Left hindlimb (tissue), 1 donor: ENCODE data around the gene ARNT2.

Source experiments
- DNase-seq: peaks from one replicate; pipeline ENCODE4 v3.0.0-alpha.2; 2018

Gene ARNT2

DNA sequence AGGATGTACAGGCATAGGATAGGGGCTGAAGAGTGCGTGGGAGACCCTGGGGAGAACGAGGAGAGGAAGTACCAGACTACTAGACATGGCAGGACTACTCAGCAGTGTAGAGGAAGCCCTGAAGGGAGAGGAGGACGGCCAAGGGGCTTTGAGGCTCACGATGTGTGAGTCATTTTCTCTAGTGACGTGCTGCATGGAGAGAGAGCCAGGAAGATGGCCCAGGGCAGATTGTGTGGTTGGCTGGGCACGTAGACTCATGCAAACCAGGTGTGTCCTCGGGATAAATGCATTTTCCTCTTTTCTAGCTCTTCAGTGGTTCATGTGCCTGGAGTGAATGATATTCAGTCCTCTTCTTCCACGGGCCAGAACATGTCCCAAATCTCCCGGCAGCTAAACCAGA is 175.9 kb downstream of the ARNT2 start:
- no peak for DNase-seq

DNA sequence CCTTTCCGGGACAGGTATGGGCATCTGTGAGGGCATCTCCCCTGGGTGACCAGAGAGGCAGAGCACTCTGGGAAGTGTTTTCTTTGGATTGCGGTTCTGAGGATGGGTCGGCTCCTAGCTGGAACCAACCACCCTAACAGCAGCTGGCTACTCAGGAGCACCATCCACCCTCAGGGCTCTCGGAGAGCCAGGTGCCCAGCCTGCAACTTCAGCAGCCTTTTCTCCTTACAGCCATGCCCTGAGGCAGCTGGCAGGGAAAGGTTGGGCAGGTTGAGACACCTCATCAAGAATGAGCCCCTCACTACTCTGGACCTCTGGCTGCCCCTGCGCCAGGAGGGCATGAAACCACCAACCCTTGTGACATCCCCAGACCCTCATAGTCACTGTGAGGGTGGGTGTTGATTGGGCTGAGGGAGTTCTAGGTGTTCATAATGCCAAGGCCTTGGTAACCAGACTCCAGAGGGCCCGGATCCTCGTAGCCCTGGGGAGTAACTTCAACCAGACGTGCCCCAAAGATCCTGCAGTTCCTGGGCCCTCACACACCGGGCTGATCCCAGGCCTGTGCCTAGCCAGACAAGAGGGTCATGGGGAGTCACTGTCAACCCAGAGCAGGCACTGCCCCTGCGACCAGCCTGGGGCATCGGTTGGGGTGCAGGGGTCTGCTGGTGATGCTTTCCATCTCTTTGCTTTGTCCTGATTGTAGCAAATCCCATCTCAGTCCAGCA is 176.5 kb downstream of the ARNT2 start:
- no peak for DNase-seq

DNA sequence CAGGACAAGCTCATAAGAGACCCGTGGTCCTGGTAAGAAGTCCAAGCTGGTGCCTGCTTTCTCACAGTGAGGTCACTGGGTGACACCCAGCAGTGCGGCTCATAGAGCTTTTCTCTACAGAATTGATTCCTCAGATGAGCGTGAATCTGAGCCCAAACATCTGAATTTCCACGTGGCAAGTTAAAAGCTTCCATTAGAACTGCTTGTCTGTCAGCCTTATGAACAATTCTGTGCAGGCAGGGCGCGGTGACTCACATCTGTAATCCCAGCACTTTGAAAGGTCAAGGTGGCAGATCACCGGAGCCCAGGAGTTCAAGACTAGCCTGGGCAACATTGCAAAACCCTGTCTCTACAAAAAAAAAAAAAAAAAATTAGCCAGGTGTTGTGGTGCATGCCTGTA is 177.8 kb downstream of the ARNT2 start:
- no peak for DNase-seq

DNA sequence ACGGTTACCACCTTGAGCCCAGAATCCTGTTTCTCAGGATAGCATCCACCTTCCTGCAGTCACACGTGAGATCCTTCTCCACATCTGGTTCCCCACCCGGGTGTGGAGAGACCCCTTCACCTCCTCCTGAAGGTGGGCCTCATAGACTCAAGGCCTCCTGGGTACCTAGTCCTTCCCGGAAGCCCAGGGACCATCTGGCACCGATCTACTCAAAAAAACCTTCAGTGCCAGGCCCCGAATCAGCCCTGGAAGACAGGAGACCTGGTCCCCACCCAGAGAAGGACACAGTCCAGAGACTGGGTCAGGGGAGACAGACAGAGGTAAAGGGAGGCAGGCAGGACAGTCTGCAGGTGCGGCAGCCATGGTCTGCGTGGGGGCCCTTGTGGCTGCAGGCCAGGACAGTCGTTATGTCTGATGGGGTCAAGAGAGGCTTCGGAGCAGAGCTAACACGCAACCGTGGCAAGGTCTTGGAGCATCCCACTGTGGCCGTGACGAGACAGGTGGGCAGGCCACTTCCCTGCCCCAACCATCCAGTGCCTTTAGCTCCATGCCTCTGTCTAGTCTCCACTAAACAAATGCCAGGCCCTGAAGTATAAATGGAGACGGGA is 178.7 kb downstream of the ARNT2 start:
- DNase-seq: no peak

DNA sequence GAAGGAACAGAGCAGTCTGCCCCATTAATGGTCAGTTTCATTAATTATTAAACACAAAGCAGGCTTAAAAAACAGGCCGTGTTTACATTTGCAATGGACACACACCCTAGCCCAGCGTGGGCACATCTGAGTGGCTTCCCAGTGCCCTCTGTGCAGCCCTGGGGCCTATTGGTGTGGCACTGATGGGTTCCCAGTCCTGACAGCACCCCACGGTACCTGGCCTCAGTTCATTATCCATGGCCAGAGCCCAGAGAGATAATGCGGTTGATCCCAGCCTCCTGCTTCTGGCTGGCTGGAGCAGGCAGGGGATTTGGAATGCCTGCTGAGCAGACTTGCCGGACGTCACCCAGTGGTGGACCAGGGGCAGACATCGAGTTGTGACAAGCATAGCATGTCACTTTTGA is 180.4 kb downstream of the ARNT2 start:
- DNase-seq: no peak

DNA sequence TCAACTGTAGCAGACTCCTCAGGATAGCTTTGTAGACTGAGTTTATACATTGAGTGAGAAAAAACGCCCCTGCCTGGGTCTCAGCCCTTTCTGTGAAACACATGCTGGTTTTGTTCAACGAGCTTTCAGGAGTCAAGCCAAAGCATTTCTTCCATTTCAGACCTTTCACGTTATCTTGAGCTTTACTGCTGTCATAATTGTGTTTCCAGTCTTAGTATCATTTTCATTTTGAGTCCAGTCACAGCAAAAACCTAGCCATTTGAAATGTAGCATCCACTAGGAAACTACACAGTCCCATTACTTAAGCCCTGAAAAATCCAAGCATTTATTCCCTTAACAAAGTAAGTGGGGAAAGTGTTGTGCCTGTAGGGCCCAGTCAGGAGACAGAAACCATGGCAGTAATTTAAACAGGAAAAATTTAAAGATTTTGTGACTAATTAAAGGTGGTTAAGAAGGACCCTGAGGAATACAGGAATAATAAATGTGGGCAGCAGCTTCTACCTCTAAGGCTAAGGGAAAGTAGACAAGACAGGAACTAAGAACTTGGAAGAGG is 180.9 kb downstream of the ARNT2 start:
- DNase-seq: no peak

DNA sequence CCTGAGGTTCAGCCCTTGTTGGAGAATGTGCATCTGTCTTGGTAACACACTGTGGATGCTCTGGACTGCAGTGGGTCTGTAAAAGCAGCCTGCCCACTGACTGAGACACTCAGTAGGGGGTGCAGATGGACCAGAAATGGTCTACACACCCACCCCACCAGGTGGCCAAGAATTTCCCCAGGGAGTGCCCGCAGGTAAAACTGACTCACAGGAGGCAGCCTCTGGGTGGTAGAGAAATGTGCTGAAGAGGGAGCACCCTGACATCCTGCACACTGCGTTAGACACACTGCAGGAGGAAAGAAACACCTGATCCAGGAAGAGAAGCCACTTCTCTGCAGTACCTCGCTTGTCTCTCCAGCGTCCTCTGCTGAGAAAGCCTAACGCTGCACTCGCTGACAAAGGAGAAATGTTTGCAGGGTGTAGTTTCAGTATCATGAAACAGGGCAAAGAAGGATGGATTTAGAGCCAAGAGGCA is 181.4 kb downstream of the ARNT2 start:
- no peak for DNase-seq

DNA sequence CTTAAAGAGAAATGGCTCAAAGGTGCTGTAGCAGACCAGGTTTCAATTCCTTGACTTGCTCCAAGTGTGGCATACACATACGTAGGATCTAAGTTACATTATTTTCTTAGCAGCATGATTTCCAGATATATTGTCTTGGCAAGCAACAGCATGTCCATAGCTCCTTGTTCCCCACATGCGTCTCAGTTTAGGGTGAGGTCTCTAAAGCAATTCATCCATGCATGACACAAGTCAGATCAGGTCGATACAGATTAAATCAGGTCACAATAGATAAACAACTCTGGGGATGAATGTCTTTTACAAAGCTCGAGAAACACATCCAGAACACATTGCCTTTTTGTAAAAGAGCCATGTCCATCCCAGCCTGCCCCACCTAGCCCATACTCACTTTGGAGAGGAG is 182.0 kb downstream of the ARNT2 start:
- no peak for DNase-seq

DNA sequence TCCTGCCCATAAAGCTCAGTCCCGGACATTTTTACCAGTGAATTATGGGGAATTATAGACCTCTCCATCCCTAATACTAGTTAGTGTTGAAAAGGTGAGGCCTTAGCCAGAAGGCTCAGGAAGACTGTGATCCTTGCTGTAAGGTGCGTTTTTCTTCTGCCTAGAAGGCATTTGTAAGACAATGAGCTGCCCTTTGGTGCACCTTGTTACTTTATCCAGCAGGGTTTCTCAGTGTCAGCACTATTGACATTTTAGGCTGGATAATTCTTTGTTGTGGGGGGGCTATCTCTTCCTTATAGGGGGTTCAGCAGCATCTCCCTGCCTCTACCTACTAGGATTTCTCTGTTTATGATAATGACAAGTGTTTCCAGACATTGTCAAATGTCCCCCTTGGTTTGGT is 182.8 kb downstream of the ARNT2 start:
- no peak for DNase-seq

DNA sequence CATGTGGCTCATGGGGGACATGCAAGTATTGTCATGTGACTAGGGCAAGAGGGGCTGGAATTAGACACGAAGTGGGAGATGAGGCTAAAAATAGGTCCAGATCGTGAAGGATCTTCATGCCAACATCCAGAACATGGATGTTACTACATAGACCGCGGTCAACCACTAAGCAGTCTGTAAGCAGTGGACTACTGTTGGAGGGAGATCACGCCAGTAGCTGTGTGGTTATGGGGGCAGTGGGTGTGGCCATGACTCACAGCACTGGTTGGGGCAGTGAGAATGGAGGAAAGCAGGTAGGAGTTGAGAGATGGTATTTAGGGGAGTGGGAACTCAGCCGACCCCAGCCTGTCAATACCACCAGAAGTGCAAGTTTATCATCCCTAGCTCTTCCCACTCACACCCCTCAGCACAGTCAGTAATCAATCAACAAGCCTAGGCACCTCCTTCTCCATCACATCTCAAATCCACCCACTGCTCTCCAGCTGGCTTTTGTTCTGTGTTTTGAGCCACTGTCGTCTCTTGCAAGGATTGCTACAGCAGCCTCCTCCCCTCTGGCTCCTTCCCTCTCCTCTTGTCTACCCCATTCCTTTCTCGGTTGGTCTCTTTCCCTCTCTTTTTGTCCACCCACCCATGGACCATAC is 183.8 kb downstream of the ARNT2 start:
- no peak for DNase-seq

DNA sequence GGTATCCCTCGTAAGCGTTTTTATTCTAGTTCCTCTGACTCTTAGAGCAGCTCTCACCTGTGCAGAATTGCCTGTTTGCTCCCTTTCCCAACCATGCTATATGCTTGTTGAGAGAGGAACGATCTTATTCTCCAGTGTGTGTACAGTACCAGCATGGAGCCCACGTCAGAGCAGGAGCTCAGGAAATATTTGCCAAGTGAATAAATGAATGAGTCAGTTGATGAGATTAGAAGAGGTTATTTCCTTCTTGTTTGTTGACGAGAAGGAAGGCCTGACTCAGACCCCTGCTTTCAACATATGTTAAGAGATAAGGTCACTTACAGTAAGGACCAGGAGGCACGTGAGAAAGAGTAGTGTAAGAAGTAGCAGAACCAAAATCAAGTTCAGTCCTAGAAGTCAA is 184.6 kb downstream of the ARNT2 start:
- DNase-seq: no peak

DNA sequence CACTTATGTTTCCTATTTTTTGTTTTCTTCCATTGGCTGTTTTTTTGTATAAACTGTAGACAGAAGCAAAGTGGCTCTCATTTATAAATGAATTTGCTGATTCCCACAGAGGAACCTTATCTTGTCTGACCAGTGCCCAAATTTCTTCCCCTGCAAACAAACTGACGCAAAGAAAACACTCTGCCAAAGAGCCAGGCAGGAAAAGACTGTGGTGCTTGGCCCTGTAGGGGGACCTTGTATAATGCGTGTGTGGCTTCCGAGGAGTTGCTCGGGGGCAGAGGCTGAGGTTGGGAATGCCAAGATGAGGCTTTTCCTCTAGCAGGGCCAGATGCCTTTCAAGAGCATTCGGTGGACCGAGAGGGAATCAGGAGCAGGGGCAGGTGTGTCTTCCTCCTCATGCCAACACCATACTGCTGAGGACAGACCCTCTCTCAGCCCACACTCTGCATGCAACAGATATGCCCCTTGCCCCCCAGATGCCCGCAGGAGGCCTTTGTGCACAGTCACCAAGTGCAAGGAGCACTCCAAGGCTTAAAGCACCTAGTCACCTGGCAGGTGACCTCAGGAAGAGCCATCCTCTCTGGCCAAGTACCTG is 186.7 kb downstream of the ARNT2 start:
- no peak for DNase-seq

DNA sequence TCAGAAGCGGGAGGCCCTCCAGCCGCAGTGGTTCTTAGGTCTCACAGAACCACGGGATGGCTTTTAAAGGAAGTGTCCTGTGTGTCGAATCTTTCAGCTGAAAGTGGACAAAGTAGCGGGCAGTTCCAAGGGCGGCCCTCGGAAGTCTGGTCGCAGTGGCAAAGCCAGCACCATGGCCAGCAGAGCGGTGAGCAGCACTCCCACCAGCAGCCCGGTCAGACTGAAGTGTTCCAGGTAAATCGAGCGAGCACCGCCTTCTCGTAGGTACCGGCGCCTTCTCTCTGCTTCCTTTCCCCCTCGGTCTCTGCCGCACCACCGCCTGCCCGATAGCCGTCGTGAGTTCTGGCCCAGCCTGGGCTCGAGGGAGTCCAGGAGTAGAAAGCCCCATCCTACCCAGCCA is 187.3 kb downstream of the ARNT2 start:
- no peak for DNase-seq

DNA sequence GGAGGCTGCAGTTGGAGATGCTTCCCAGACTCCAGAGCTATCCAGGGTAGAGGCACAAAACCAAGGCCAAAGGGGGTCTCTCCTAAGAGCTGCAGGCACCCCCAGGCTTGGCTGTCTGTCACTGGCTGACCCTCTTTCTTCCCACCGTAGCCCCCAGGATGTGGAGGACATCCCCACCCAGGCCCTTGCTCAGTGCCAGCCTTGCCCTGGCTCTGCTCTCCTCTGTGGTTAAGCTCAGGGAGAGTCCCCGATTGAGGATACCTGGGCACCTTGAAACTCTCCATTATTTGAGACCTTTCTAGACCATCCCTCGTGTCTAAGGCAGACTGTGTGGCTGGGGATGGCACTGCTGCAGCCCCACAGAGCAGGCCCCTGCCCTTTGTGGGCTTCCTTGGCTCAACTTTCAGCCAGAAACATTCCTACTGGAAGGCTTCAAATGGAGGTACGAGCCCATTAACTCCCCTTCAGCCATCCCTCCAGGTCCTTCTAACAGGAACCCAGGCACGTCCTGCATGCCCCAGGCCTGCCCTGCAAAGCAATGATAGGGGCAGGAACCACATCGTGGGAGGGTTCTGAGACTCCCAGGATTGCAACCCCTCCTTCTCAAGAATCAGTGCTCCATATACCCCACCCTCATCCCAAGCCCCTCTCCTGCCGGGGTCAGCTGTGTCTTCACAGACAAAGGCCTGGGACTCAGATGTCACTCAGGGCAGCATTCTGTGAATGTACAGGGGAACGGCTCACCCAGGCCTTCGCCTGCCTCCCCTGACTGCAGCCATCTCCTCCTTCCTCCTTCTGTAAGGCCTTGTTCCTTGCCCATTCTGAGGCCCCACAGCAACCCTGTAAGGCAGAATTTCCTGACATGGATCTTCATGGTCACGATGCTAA is 188.0 kb downstream of the ARNT2 start:
- DNase-seq: no peak

DNA sequence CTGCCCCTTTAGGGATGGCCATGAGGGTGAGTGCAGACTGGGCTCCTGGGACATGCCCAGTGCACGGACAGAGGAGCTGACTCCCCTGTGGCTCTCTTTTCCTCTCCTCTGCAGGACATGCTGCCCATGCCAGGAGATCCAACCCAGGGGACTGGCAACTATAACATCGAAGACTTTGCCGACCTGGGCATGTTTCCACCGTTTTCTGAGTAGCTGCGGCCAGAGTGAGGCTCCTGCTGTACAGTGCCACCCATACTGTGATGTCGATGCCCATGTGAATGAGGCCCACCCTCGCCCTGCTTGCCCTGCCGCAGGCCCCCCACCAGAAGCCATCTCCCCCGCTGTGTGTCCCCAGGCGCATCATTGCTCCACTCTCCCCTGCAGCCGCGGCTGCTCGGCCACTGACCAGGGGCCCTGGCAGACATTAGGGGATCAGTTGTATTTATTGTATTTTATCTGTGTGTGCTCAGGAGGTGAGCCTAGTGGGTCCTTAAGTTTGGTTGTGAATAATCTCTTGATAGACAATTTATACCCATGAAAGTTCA is 189.4 kb downstream of the ARNT2 start:
- DNase-seq: no peak

DNA sequence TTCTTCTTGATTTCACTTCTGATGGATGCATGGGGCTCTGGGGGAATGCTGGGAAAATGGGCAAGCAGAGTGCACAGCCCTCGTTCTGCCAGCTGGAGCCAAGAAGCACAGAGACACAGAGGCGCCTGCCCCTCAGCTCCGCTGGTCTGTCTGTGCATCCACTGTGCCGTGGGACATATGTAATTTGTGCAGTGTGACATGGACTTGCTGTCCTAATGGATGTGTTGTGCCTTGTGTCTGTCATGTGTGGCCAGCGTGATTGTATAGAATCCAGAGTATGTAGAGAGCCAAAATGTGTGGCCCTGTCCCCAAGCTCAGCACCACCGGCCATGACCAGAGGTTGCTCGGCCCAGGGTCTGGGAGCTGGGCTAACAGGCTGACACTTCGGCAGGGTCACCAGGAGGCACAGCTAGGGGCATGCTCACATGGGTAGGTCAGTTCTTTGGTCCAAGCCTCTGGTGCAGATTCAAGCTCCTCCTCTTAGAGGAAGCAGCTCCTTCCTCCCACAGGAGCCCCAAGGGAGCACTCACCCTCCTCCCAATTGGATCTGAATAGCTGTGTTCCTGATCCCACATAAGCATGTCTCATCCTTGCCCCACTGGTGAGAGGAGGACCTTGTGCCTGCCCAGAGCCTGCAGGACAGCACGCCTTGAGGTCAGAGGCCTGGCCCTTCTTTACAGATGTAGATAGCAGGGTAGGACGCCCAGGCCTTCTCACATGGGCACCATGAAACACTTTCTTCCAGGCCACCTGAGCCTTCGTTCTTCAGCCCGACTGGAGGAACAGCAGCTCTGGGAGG is 190.1 kb downstream of the ARNT2 start:
- no peak for DNase-seq

DNA sequence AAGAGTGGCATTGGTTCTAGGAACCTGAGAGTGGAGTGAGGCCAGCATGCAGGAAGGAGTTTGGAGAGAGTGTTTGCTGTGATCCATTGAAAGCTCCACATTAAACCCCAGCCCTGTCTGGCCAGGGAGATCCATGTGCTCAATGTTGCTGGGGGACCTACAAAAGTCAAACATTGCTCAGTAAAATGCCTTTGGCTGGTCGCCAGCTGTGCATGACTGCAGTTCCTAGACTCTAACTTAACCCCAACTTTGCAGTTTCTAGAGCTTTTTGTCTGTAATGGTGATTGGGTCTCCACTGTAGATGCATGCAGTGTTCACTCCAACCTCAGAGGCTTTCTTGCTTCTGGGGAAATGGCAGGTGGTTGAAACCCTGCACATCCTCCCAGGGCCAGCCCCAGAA is 191.2 kb downstream of the ARNT2 start:
- DNase-seq: no peak

DNA sequence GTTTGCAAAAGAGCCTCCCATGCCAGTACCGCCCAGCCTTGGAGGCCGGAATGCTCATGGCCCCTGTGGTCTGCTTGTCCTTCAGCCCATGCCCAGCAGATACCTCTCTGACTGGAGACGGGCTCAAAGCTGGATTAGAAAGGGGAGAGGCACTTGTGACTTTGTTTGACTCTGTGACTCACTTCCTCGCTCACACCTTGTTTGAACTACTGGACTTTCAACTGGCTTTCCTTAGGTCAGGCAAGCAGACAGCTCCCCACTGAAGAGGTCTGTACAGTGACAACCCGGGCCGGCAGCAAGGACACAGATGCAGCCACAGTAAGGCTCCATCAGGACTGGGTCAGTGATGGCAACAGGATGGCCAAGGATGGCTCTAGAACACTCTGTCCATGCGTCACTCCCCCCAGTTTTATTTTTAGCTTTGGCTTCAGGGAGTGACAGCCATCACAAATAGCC is 192.4 kb downstream of the ARNT2 start:
- DNase-seq: no peak

DNA sequence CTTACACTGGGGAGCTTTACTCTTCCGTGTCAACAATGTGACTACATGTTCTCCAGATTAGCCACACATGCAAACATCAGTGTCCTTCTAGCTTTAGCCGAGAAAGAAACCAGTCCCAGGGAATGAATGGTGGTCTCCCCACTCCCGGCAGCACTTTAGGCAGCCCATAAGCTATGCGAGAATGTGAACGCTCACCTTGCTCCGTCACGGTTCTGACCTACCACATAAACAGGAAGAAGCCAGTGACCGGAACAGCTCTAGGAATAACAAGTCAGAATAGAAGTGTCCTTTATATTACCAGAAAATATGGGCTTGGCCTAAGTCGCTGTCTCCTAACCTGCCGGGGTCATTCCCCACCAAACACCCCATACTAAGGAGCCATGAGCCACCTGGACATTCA is 192.9 kb downstream of the ARNT2 start:
- DNase-seq: no peak

DNA sequence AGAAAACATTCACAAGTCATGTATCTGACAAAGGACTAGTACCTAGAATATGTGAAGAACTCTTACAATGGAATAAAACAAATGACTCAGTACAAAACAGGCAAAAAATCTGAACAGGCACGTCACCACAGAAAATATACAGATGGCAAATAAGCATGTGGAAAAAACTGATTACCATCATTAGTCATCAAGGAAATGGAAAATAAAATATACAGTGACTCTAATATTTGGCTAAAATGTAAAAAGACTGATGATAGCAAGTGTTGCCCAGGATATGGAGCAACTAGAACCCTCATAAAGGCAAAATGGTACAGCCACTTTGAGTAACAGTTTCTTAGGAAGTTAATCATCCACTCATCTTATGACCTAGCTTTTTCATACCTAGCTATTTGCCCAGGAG is 195.2 kb downstream of the ARNT2 start:
- DNase-seq: no peak

DNA sequence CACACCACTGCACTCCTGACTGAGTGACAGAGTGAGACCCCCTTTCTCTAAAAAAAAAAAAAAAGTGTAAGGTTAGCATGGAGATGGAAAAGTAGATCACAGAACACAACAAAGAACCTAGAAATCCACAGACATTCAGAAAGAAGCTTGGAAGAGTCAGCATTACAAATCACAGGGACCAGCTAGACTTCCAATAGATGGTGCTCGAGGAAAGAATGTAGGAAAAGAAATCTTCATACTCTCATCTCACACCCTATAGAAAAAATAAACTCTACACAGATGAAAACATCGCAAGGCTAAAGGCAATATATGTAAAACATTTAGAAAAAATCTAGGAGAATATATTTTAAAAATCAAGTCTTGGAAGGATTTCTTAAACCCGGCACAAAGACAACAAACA is 196.4 kb downstream of the ARNT2 start:
- no peak for DNase-seq
